GM12891 (cell line): ENCODE data around the gene KLK13.

ENCODE experiments used
- POLR2A ChIP-seq: IDR thresholded peaks from 2 replicates; pipeline ENCODE4 v1.6.1; 2011; ENCODE audit warnings: low read depth, low read length, control low read depth
- TAF1 ChIP-seq: IDR thresholded peaks from 2 replicates; pipeline ENCODE4 v1.6.1; 2011; ENCODE audit warnings: low read depth, low read length, control low read depth

- no peak for TF ChIP-seq POLR2A
- no peak for TF ChIP-seq TAF1
Observed at GRCh38 chr19:51083783-51084182, 18.9 kb upstream of the KLK13 start.
